Left lobe of liver (tissue), 2 donors: ENCODE data around the gene GPR50. TPM values are rescaled to one million over a fixed set of nuclear protein-coding genes. Genes with fewer than 3 reads are reported as not detected.

Source experiments
- ATAC-seq: fragments of 200-7000 bp; cut with Tn5 transposase; one replicate; pipeline ENCODE4 v1.9.1; 2020; ENCODE audit warnings: mild to moderate bottlenecking, moderate library complexity
- DNase-seq: peaks from one replicate; pipeline ENCODE4 v3.0.0-alpha.2; 2020; ENCODE audit warnings: low spot score
- total RNA-seq: library from RNA; stranded (reverse); gene quantifications from one replicate; pipeline ENCODE4 v1.2.1, GENCODE V29; 2021
- donor health status: DM: no; HTN: no; CAD: no; lungs with moderate emphysema.
- donor health status: DM: no; HTN: yes; CAD: no.

The GPR50 gene
- total RNA-seq, 1 donor from 2014 or later: not detected

DNA sequence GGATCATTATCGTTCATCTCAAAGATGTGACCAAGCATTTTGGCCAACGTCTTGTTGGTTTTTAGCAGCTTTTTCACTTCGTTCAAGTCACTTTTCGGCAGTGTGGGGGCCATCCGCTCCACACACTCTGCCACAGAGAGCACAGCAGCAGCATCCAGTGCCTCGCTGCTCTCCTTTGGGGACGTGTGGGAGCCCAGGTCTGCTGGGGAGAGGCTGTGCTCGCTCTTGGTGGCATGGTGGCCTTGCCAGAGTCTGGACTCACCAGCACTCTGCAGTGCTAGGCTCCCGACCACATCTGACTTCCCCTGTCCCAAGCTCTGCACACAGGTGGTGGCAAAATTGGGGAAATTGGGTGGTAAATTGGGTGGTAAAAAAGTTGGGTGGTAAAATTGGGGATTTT lies 50.6 kb downstream of the GPR50 start:
- no peak for ATAC-seq
- no peak for DNase-seq

DNA sequence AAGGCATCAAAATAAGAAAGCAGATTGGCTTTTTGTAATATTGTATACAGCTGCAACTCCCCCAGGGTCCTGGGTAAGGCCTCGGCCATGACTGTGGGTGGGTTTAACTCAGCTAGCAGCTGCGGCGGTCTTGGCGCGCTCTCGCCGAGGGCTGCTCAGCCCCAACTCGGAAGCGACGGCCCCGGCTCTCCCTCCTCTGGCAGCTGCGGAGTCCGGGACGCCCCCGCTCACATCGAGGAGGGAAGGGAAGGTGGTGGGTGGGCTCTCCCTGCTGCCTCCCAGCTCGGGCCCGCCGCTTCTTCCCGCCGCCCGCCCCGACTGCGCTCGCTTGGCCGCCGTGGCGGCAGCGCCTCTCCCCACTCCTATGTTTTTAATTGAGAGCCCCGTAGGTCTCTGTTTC lies 51.2 kb downstream of the GPR50 start:
- no peak for ATAC-seq
- no peak for DNase-seq

DNA sequence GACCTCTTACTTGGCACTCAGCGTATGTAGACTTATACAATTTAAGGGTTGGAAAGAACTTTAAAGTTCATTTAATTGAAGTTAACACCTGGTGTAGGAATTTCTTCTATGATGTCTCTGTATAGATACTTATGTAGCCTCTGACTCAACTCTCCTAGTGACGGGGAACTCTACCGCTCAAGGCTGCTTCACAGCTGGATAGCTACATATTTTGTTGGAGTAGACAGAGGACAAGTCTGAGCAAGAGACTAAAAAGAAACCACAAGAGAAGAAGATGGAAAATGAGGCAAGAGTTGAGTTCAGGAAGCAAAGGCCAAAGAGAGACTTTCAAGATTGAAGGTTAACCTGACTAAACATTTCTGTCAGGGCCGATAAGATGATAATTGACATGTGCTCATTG lies 52.6 kb downstream of the GPR50 start:
- DNase-seq (no peak), ATAC-seq (no peak)

Other genes starting within 250 kb of the GPR50 start
- 33.0 TPM for gene HMGB3, start 193.2 kb upstream of the GPR50 start, total RNA-seq
- gene VMA21, start 220.6 kb downstream of the GPR50 start, total RNA-seq: 8.5 TPM